OCI-LY7 (cell line): ENCODE data around the gene TJP1. TPM values are rescaled to one million over a fixed set of nuclear protein-coding genes. Genes with fewer than 3 reads are reported as not detected.

Experiments used
- BruUV-seq: library from RNA; stranded (reverse); fragments of 400-500 nt; replicated peaks from 2 replicates; lab custom pipeline; 2021; lab: Mats Ljungman, UMichigan
- CTCF ChIA-PET: fragments of 300-600 bp; sonication (Branson Sonifier 250); formaldehyde crosslinking; loops from one replicate; lab custom pipeline; 2022; ENCODE audit warnings: antibody characterized with exemption; ENCODE audit not compliant: unreplicated experiment; lab: Charles Lee
- POLR2A ChIA-PET: fragments of 300-600 bp; sonication (Branson Sonifier 250); formaldehyde crosslinking; loops from one replicate; lab custom pipeline; 2022; ENCODE audit warnings: antibody characterized with exemption; lab: Charles Lee
- DNase-seq: peaks from one replicate; pipeline ENCODE4 v3.0.0-alpha.2; 2015; ENCODE audit warnings: low spot score
- H2AFZ ChIP-seq: fragments of 200-600 bp; sonication (generic), shearing (Covaris generic); 2 replicates; pipeline ENCODE4 v1.6.1; 2014; ENCODE audit warnings: mild to moderate bottlenecking, antibody characterized with exemption, low read length, moderate library complexity
- H3K27ac ChIP-seq: fragments of 200-600 bp; sonication (generic); 2 replicates; pipeline ENCODE4 v1.5.1; 2014; ENCODE audit warnings: mixed run types, low read depth, mild to moderate bottlenecking, moderate library complexity, low read length, inconsistent platforms; ENCODE audit not compliant: poor library complexity, severe bottlenecking
- H3K36me3 ChIP-seq: fragments of 200-600 bp; sonication (generic); 2 replicates; pipeline ENCODE4 v1.6.1; 2014; ENCODE audit warnings: mild to moderate bottlenecking, antibody characterized with exemption, low read length, moderate library complexity, mixed read lengths; ENCODE audit not compliant: insufficient read depth
- H3K4me1 ChIP-seq: fragments of 200-600 bp; sonication (generic); 2 replicates; pipeline ENCODE4 v1.5.1; 2014; ENCODE audit warnings: mild to moderate bottlenecking, low read length; ENCODE audit not compliant: insufficient read depth, poor library complexity, severe bottlenecking
- H3K4me2 ChIP-seq: fragments of 200-600 bp; sonication (generic); 2 replicates; pipeline ENCODE4 v1.6.1; 2014; ENCODE audit warnings: mild to moderate bottlenecking, low read length
- H3K4me3 ChIP-seq: fragments of 200-600 bp; sonication (generic); 2 replicates; pipeline ENCODE4 v1.5.1; 2014; ENCODE audit warnings: mild to moderate bottlenecking, low read depth, low read length; ENCODE audit not compliant: poor library complexity, severe bottlenecking
- H3K79me2 ChIP-seq: fragments of 200-600 bp; sonication (generic); 2 replicates; pipeline ENCODE4 v1.6.1; 2016; ENCODE audit warnings: low read depth, mild to moderate bottlenecking, low read length, moderate library complexity, mixed read lengths; ENCODE audit not compliant: insufficient read depth
- H3K9me2 ChIP-seq: fragments of 200-600 bp; sonication (generic); 2 replicates; pipeline ENCODE4 v1.6.1; 2016; ENCODE audit warnings: mild to moderate bottlenecking, low read length, mixed read lengths; ENCODE audit not compliant: insufficient read depth
- H3K9me3 ChIP-seq: fragments of 200-600 bp; sonication (generic); 2 replicates; pipeline ENCODE4 v1.6.1; 2014; ENCODE audit warnings: mild to moderate bottlenecking, mixed run types, low read length, mixed read lengths
- H4K20me1 ChIP-seq: fragments of 200-600 bp; sonication (generic); 2 replicates; pipeline ENCODE4 v1.6.1; 2014; ENCODE audit warnings: mild to moderate bottlenecking, antibody characterized with exemption, low read length, moderate library complexity, mixed read lengths; ENCODE audit not compliant: insufficient read depth
- CTCF ChIP-seq: fragments of 200-600 bp; sonication (generic); conservative IDR thresholded peaks from 2 replicates; pipeline ENCODE4 v1.5.1; 2014; ENCODE audit warnings: mild to moderate bottlenecking, antibody characterized with exemption, low read length, moderate library complexity, mixed read lengths
- EZH2phosphoT487 ChIP-seq: fragments of 200-600 bp; sonication (generic); IDR thresholded peaks from 2 replicates; pipeline ENCODE4 v1.6.1; 2018; ENCODE audit warnings: low read depth, borderline replicate concordance, mild to moderate bottlenecking, mixed run types, antibody characterized with exemption, low read length, moderate library complexity, mixed read lengths
- intact Hi-C: fragments of 100-400 bp; cut with micrococcal nuclease; formaldehyde crosslinking; loops from one replicate; pipeline ENCODE4 v1.10.0; 2022; ENCODE audit not compliant: unreplicated experiment
- total RNA-seq, 2 experiments: library from RNA; depleted of rRNA in 1 of 2; stranded (reverse); fragments of >200 nt in 1 of 2; shearing (Covaris generic) in 1 of 2; gene quantifications; 2 replicates each; pipeline ENCODE4 v1.2.3, GENCODE V29; 2014 to 2022

Gene TJP1
- total RNA-seq, 2 experiments from 2014 or later, result 0.19 to 0.32 TPM

- intact Hi-C loops, result no loop called here
- Histone ChIP-seq H3K9me3 (no peaks in the 10 kb centered on the region), H3K27ac (no peak overlapping the region), H3K4me3 (no peak overlapping the region), H4K20me1 (no peaks in the 10 kb centered on the region), H3K79me2 (no peaks in the 10 kb centered on the region), H2AFZ (no peak overlapping the region), H3K9me2 (no peaks in the 10 kb centered on the region), H3K4me1 (no peaks in the 10 kb centered on the region), H3K36me3 (no peaks in the 10 kb centered on the region), H3K4me2 (no peak overlapping the region)
- no peak for DNase-seq
- no peak for TF ChIP-seq CTCF
- TF ChIP-seq EZH2phosphoT487, result no peak
- CTCF ChIA-PET, result no interaction called here
- POLR2A ChIA-PET, result no interaction called here
- no TSS peak for BruUV-seq
Measured at GRCh38 chr15:29854413-29854812, 32.1 kb upstream of the TJP1 start.

- no peak overlapping the region for H2AFZ ChIP-seq
- H3K36me3 ChIP-seq, result no peaks in the 10 kb centered on the region
- intact Hi-C loops, result no loop called here
- no peaks in the 10 kb centered on the region for H3K4me1 ChIP-seq
- no peaks in the 10 kb centered on the region for H4K20me1 ChIP-seq
- H3K4me2 ChIP-seq, result no peak overlapping the region
- no peak overlapping the region for H3K4me3 ChIP-seq
- no TSS peak for BruUV-seq
- no peaks in the 10 kb centered on the region for H3K79me2 ChIP-seq
- POLR2A ChIA-PET, result no interaction called here
- no peak overlapping the region for H3K27ac ChIP-seq
- H3K9me2 ChIP-seq, result no peaks in the 10 kb centered on the region
- H3K9me3 ChIP-seq, result no peaks in the 10 kb centered on the region
- CTCF ChIA-PET, result no interaction called here
- TF ChIP-seq EZH2phosphoT487 (no peak), CTCF (no peak)
- no peak for DNase-seq
Measured at GRCh38 chr15:29853211-29853987, 31.1 kb upstream of the TJP1 start.

DNA sequence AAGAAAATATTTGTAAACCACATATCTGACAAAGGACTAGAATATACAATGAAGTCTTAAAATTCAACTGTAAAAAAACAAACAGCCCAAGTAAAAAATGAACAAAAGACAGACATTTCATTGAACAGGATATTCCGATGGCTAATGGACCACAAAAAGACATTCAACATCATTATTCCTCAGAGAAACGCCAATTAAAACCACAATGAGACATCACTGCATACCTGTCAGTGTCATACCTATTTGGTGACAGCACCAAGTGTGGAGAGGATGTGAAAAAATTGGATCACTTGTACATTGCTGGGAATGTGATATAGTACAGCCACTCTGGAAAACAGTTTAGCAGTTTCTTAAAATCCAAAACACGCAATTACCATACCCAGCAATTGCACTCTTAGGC is 29.9 kb upstream of the TJP1 start:
- H3K4me2 ChIP-seq, result no peak overlapping the region
- no peaks in the 10 kb centered on the region for H3K36me3 ChIP-seq
- DNase-seq, result no peak
- H3K27ac ChIP-seq, result no peak overlapping the region
- no peaks in the 10 kb centered on the region for H3K79me2 ChIP-seq
- no peaks in the 10 kb centered on the region for H3K4me1 ChIP-seq
- intact Hi-C loops, result no loop called here
- no TSS peak for BruUV-seq
- no peaks in the 10 kb centered on the region for H3K9me2 ChIP-seq
- no peaks in the 10 kb centered on the region for H4K20me1 ChIP-seq
- no peaks in the 10 kb centered on the region for H3K9me3 ChIP-seq
- no peak overlapping the region for H3K4me3 ChIP-seq
- ChIA-PET POLR2A (interaction anchor here (0.7 to 1.4 kb wide), 2 partner anchors 19 to 22 kb away, joined by 3 to 4 read pairs; no protein-coding TSS in a partner anchor), CTCF (no interaction called here)
- H2AFZ ChIP-seq, result no peak overlapping the region
- TF ChIP-seq EZH2phosphoT487 (no peak), CTCF (no peak)
